HepG2 (cell line): Measurements from ENCODE around the gene MAML1. TPM values are rescaled to one million over a fixed set of nuclear protein-coding genes. Genes with fewer than 3 reads are reported as not detected.

Source experiments
- ADNP ChIP-seq: sonication (generic); formaldehyde crosslinking; IDR thresholded peaks from 2 replicates; pipeline ENCODE4 v1.4.0; 2020; ENCODE audit warnings: missing genetic modification reagents
- ATF4 ChIP-seq, 2 experiments: fragments of 450-650 bp in 1 of 2; sonication (generic) in 1 of 2; formaldehyde crosslinking; IDR thresholded peaks; 2 replicates each; pipeline versions ENCODE4 v1.5.0 to v1.8.0; 2020 to 2022; ENCODE audit warnings: mild to moderate bottlenecking in 1 of 2, missing genetic modification reagents in 1 of 2
- DBP ChIP-seq: sonication (generic); formaldehyde crosslinking; IDR thresholded peaks from 2 replicates; pipeline ENCODE4 v1.4.0; 2020; ENCODE audit warnings: missing genetic modification reagents; ENCODE audit errors: not compliant biosample characterization
- EHMT2 ChIP-seq: fragments of 200-600 bp; sonication (generic); IDR thresholded peaks from 2 replicates; pipeline ENCODE4 v1.7.0; 2017; ENCODE audit warnings: antibody characterized with exemption, low read depth, low read length, borderline replicate concordance
- FOSL1 ChIP-seq: sonication (generic); formaldehyde crosslinking; IDR thresholded peaks from 2 replicates; pipeline ENCODE4 v1.9.0; 2021; ENCODE audit warnings: missing genetic modification reagents, borderline replicate concordance
- FOXJ3 ChIP-seq: sonication (generic); formaldehyde crosslinking; IDR thresholded peaks from 2 replicates; pipeline ENCODE4 v1.4.0; 2020; ENCODE audit warnings: missing genetic modification reagents, mild to moderate bottlenecking, borderline replicate concordance
- FOXM1 ChIP-seq: sonication (generic); formaldehyde crosslinking; IDR thresholded peaks from 2 replicates; pipeline ENCODE4 v1.5.0; 2020; ENCODE audit warnings: missing genetic modification reagents
- HINFP ChIP-seq: sonication (generic); formaldehyde crosslinking; IDR thresholded peaks from 2 replicates; pipeline ENCODE4 v1.4.0; 2020; ENCODE audit warnings: low read depth, mild to moderate bottlenecking, missing genetic modification reagents
- MAF1 ChIP-seq: sonication (generic); formaldehyde crosslinking; IDR thresholded peaks from 2 replicates; pipeline ENCODE4 v1.5.0; 2020; ENCODE audit warnings: missing genetic modification reagents, borderline replicate concordance
- MBD4 ChIP-seq: IDR thresholded peaks from 2 replicates; pipeline ENCODE4 v1.6.1; 2012; ENCODE audit warnings: low read length, inconsistent platforms, borderline replicate concordance
- PHF21A ChIP-seq: sonication (generic); formaldehyde crosslinking; IDR thresholded peaks from 2 replicates; pipeline ENCODE4 v1.5.0; 2020; ENCODE audit warnings: mild to moderate bottlenecking, missing genetic modification reagents
- TAF15 ChIP-seq: fragments of 200-400 bp; formaldehyde crosslinking; IDR thresholded peaks from one replicate; pipeline ENCODE4 v1.6.1; 2018; ENCODE audit warnings: mild to moderate bottlenecking, low read depth, low read length; ENCODE audit not compliant: poor library complexity, severe bottlenecking
- TFAP4 ChIP-seq: sonication (generic); IDR thresholded peaks from 2 replicates; pipeline ENCODE4 v1.6.1; 2016; ENCODE audit warnings: low read depth, borderline replicate concordance
- ZBTB49 ChIP-seq: sonication (generic); formaldehyde crosslinking; IDR thresholded peaks from 2 replicates; pipeline ENCODE4 v1.4.0; 2020; ENCODE audit warnings: missing genetic modification reagents, borderline replicate concordance
- ZNF263 ChIP-seq: sonication (generic); formaldehyde crosslinking; IDR thresholded peaks from 2 replicates; pipeline ENCODE4 v1.4.0; 2020; ENCODE audit warnings: missing genetic modification reagents
- ZNF281 ChIP-seq: sonication (generic); formaldehyde crosslinking; IDR thresholded peaks from 2 replicates; pipeline ENCODE4 v1.4.0; 2020; ENCODE audit warnings: missing genetic modification reagents, borderline replicate concordance
- ZNF292 ChIP-seq: sonication (generic); formaldehyde crosslinking; IDR thresholded peaks from 2 replicates; pipeline ENCODE4 v1.8.1; 2022; ENCODE audit warnings: mild to moderate bottlenecking, low read depth, missing genetic modification reagents, borderline replicate concordance
- ZNF430 ChIP-seq: sonication (generic); formaldehyde crosslinking; IDR thresholded peaks from 2 replicates; pipeline ENCODE4 v1.9.0; 2021; ENCODE audit warnings: mild to moderate bottlenecking, missing genetic modification reagents
- polyA plus RNA-seq, 8 experiments: library from polyadenylated mRNA; depleted of rRNA in 3 of 8; stranded (reverse) in 7 of 8; unstranded in 1 of 8; fragments of >200 nt; fragmentation: Illumina TruSeq in 4 of 8; extraction: Trizol in 4 of 8; gene quantifications; 2 replicates each; pipeline versions ENCODE4 v1.2.1 to v1.2.3, GENCODE V29; 2011 to 2016; ENCODE audit warnings: low read depth in 4 of 8, missing spikeins in 1 of 8, mixed read lengths in 1 of 8; ENCODE audit not compliant: insufficient read depth in 1 of 8
- total RNA-seq, 5 experiments: library from RNA; depleted of rRNA; stranded (reverse); fragments of >200 nt; fragmentation: Illumina TruSeq; extraction: Trizol; gene quantifications; 2 replicates each; pipeline ENCODE4 v1.2.3, GENCODE V29; 2016; ENCODE audit warnings: low read depth in 1 of 5

The MAML1 gene
- total and polyA plus RNA-seq, 2 of the 13 experiments (the other 11 are each of a cell fraction or from before 2014, with no cell fraction given), result 10.0 to 10.8 TPM

GRCh38 chr5:179819296-179820126 lies 86.9 kb downstream of the MAML1 start (continued):
- no peak for TF ChIP-seq DBP
- 0 out of 2 replicates have a peak, but pooled peaks have one; percentile 17 for TF ChIP-seq FOXJ3 (CRISPR knock-in tag)
- TF ChIP-seq FOSL1 (CRISPR knock-in tag), result peak; percentile 67; the same call in 1 of the 2 replicates
- TF ChIP-seq MAF1 (CRISPR knock-in tag), result no peak
- TF ChIP-seq ZNF430 (CRISPR knock-in tag), result peak; percentile 71; the same call in 1 of the 2 replicates
- TF ChIP-seq EHMT2, result no peak
- no peak for TF ChIP-seq HINFP (CRISPR knock-in tag)
- no peak for TF ChIP-seq MBD4
- TF ChIP-seq ATF4 (CRISPR knock-in tag; IDR thresholded peaks at IDR 0.05), result no peak
- no peak; the same call in 1 of the 2 replicates for TF ChIP-seq ZNF281 (CRISPR knock-in tag)
- no peak for TF ChIP-seq TAF15
- TF ChIP-seq ZNF292 (CRISPR knock-in tag), result no peak
- no peak for TF ChIP-seq ADNP (CRISPR knock-in tag)
- no peak for TF ChIP-seq FOXM1
- no peak for TF ChIP-seq ZNF263 (CRISPR knock-in tag)
- peak; percentile 59; the same call in 1 of the 2 replicates for TF ChIP-seq TFAP4
- 0 out of 2 replicates have a peak, but pooled peaks have one; percentile 18 for TF ChIP-seq ZBTB49 (CRISPR knock-in tag)
- TF ChIP-seq PHF21A, result no peak
